ENCODE data around the gene VEGFA.

GRCh38 chr6:43771858-43772680 lies 2.1 kb downstream of the VEGFA start:
- no peak for TF ChIP-seq RAD21 (conservative IDR thresholded peaks at IDR 0.05 in 1 of 2, IDR thresholded peaks at IDR 0.05 in 1 of 2)
- TF ChIP-seq CTCF (IDR thresholded peaks at IDR 0.05): no peak
- TF ChIP-seq RFX5 (IDR thresholded peaks at IDR 0.05): no peak
- TF ChIP-seq CHD4 (IDR thresholded peaks at IDR 0.05; ENCODE audit: borderline replicate concordance): no peak
- TF ChIP-seq ESRRA (IDR thresholded peaks at IDR 0.05; ENCODE audit: borderline replicate concordance, low read length): no peak
- TF ChIP-seq POLR2A (IDR thresholded peaks at IDR 0.05; ENCODE audit: low read length): no peak
- no peak for TF ChIP-seq BHLHE40 (IDR thresholded peaks at IDR 0.05; ENCODE audit: low read depth, low read length)
- TF ChIP-seq KDM1A (IDR thresholded peaks at IDR 0.05; ENCODE audit: low read depth): no peak
- no peak for TF ChIP-seq EP300 (IDR thresholded peaks at IDR 0.05)

Measured in A549 (cell line).